OCI-LY7 (cell line): Measurements from ENCODE around the gene SOCS7.
A peak's percentile ranks its signal among the peaks of the same experiment; 100 is the strongest.

Experiments
- EZH2phosphoT487 ChIP-seq: fragments of 200-600 bp; sonication (generic); IDR thresholded peaks from 2 replicates; pipeline ENCODE4 v1.6.1; 2018; ENCODE audit warnings: low read depth, borderline replicate concordance, mild to moderate bottlenecking, mixed run types, antibody characterized with exemption, low read length, moderate library complexity, mixed read lengths
- TF ChIP-seq, protein P1 (sequence below): fragments of 200-600 bp; sonication (generic); conservative IDR thresholded peaks from 2 replicates; pipeline ENCODE4 v1.5.1; 2014; ENCODE audit warnings: mild to moderate bottlenecking, antibody characterized with exemption, low read length, moderate library complexity, mixed read lengths

DNA sequence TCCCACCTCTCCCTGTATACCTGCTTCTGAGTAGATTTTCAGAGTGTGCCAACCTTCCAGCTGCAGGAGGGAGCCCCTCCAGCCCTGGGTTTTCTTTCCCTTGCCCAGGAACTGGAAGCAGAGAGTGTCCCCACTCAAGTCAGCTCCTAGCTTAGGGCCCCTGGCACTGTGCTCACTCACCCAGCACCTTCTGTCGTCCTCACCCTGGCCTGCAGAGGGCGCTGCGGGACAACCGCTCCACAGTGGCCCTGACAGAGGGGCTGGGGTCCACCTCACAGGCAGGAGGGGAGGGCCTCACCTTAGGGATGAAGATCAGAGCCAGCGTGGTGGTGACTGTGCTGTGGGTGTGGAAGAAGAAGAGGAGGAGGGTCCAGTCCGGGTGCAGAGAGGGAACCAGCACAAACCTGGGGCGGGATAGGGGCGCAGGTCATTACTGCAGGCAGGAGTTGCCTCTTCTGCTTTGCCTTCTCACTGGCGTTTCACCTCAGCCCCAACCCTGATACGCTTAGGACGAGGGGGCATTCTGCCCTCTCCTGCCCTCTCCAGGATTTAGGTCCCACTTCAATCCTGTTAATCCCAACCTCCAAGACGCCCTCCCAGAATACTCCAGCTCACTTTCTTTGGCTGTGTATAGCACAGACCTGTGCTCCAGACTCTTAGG, 17.9 kb upstream of the SOCS7 start:
- TF ChIP-seq, protein P1, sequence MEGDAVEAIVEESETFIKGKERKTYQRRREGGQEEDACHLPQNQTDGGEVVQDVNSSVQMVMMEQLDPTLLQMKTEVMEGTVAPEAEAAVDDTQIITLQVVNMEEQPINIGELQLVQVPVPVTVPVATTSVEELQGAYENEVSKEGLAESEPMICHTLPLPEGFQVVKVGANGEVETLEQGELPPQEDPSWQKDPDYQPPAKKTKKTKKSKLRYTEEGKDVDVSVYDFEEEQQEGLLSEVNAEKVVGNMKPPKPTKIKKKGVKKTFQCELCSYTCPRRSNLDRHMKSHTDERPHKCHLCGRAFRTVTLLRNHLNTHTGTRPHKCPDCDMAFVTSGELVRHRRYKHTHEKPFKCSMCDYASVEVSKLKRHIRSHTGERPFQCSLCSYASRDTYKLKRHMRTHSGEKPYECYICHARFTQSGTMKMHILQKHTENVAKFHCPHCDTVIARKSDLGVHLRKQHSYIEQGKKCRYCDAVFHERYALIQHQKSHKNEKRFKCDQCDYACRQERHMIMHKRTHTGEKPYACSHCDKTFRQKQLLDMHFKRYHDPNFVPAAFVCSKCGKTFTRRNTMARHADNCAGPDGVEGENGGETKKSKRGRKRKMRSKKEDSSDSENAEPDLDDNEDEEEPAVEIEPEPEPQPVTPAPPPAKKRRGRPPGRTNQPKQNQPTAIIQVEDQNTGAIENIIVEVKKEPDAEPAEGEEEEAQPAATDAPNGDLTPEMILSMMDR, result peak; percentile 96
- TF ChIP-seq EZH2phosphoT487, result no peak
